Spinal cord (tissue), 10 donors: ENCODE measurements around the gene P3H3. TPM values are rescaled to one million over a fixed set of nuclear protein-coding genes. Genes with fewer than 3 reads are reported as not detected.

Experiments
- DNase-seq, 6 donors: peaks; one replicate each; pipeline versions ENCODE4 v3.0.0 to v3.0.0-alpha.2; 2013 to 2015; ENCODE audit warnings: low spot score in 6 of 6, low read depth in 4 of 6
- H3K27ac ChIP-seq: one replicate; pipeline ENCODE4 v1.5.1; 2013; ENCODE audit warnings: low read depth, low read length, control low read depth
- H3K27me3 ChIP-seq: one replicate; pipeline ENCODE4 v1.6.1; 2013; ENCODE audit warnings: low read length; ENCODE audit not compliant: control insufficient read depth, insufficient read depth
- H3K36me3 ChIP-seq: one replicate; pipeline ENCODE4 v1.6.1; 2013; ENCODE audit warnings: low read length; ENCODE audit not compliant: control insufficient read depth, insufficient read depth
- H3K4me1 ChIP-seq: one replicate; pipeline ENCODE4 v1.6.1; 2013; ENCODE audit warnings: low read length; ENCODE audit not compliant: control insufficient read depth, insufficient read depth
- H3K4me3 ChIP-seq: one replicate; pipeline ENCODE4 v1.5.1; 2013; ENCODE audit warnings: low read depth, low read length, control low read depth
- H3K9me3 ChIP-seq: one replicate; pipeline ENCODE4 v1.6.1; 2013; ENCODE audit warnings: low read length; ENCODE audit not compliant: control insufficient read depth, insufficient read depth
- WGBS: methylation state at CpG from one replicate; pipeline ENCODE4 v1.1.5; 2013; ENCODE audit warnings: missing lambda C conversion rate; ENCODE audit not compliant: insufficient coverage; 5-methylcytosine and 5-hydroxymethylcytosine counted together
- polyA plus RNA-seq, 2 donors: library from polyadenylated mRNA; unstranded; fragments of 120-200 nt; gene quantifications; one replicate each; pipeline ENCODE4 v1.2.1, GENCODE V29; 2013; ENCODE audit not compliant: insufficient read length in 2 of 2
- total RNA-seq, 2 donors: library from RNA; depleted of rRNA in 1 of 2; stranded (reverse); fragments of 120-200 nt in 1 of 2; fragments of >200 nt in 1 of 2; gene quantifications; one replicate each; pipeline versions ENCODE4 v1.2.3 to v1.2.4, GENCODE V29; 2013 to 2014
- donor health status: healthy.

Gene P3H3
- total and polyA plus RNA-seq, 4 donors: 22.7 to 42.3 (median 27.2) TPM

DNA sequence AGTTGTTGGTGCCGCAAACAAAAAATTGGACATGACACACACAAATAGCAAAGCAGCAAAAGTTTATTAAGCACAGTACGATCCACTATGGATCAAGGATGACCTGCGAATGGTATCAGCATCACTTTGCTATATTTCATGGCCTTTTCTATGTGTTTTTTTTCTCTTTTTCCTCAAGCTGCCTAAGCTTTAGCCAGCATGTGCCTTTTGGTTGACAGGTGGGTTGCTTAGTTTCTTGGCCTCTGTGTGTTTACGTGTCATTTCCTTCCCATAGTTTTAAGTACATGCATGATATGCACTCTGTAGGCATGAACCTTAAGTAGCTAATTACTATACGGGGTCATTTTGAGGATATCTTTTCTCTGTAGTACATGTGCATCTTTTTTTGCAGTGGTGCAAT, 29.1 kb upstream of the P3H3 start:
- Histone ChIP-seq H3K27ac (no peak overlapping the region), H3K4me3 (no peak overlapping the region), H3K36me3 (no peaks in the 10 kb centered on the region), H3K9me3 (no peaks in the 10 kb centered on the region), H3K27me3 (no peaks in the 10 kb centered on the region), H3K4me1 (no peaks in the 10 kb centered on the region)
- 100% methylated on average over 2 of the region's 5 CpGs for WGBS
- no peak for DNase-seq

DNA sequence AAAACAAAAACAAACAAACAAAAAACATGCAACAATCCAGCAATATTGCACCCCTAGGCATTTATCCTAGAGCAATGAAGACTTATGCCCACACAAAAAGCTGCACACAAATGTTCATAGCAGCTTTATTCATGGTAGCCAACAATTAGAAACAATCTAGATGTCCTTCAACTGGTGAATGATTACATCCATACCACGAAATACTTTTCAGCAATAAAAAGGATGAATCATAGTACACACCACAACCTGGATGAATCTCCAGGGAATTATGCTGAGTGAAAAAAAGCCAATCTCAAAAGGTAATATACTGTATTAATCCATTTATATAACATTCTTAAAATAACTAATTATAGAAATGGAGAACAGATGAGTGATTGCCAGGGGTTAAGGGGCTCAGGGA, 21.0 kb upstream of the P3H3 start:
- no peaks in the 10 kb centered on the region for H3K9me3 ChIP-seq
- H3K36me3 ChIP-seq: no peaks in the 10 kb centered on the region
- H3K27ac ChIP-seq: no peak overlapping the region
- no peaks in the 10 kb centered on the region for H3K4me1 ChIP-seq
- no peak for DNase-seq
- H3K4me3 ChIP-seq: no peak overlapping the region
- no peaks in the 10 kb centered on the region for H3K27me3 ChIP-seq
- no CpG with 5 or more reads among the region's 1 CpG for WGBS

DNA sequence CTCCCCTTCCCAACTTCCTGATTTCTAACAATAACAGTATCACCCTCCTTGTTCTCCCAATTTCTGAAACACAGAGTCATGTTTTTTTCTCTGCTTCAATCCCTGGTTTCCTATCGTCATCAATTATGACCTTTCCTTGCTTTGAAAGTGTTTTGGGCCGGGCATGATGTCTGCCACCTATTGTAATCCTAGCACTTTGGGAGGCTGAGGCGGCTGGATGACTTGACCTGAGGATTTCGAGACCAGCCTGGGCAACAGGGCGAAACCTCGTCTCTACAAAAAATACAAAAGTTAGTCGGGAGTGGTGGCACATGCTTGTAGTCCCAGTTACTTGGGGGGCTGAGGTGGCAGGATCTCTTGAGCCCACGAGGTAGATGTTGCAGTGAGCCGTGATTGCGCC, 19.2 kb upstream of the P3H3 start:
- H3K36me3 ChIP-seq: no peaks in the 10 kb centered on the region
- H3K4me1 ChIP-seq: no peaks in the 10 kb centered on the region
- no peak for DNase-seq
- H3K27me3 ChIP-seq: no peaks in the 10 kb centered on the region
- 58% methylated on average over 7 of the region's 10 CpGs for WGBS
- H3K4me3 ChIP-seq: no peak overlapping the region
- H3K9me3 ChIP-seq: no peaks in the 10 kb centered on the region
- H3K27ac ChIP-seq: no peak overlapping the region

GRCh38 chr12:6810758-6811157, 17.4 kb upstream of the P3H3 start:
- Histone ChIP-seq H3K27me3 (no peaks in the 10 kb centered on the region), H3K9me3 (no peaks in the 10 kb centered on the region), H3K4me3 (no peak overlapping the region), H3K4me1 (no peaks in the 10 kb centered on the region), H3K36me3 (no peaks in the 10 kb centered on the region), H3K27ac (no peak overlapping the region)
- WGBS: 60% methylated on average over 1 of the region's 1 CpG
- no peak for DNase-seq

DNA sequence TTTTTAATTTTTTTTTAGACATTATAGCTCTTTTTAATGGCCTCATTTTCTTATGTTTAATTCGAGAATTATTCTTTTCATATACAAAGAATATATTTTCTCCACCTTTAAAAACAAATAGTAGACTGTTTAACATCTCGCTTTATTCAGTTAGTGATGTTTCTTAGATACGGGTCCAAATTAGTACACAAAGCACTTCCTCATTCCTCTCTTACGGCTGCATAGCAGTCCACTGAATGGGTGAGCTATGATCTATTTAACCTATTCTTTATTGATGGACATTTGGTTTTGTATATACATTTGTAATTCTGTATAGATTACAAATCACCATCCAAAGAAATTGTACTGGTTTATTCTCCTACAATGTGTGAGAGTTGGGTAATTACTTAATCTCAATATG, 14.8 kb upstream of the P3H3 start:
- H3K4me1 ChIP-seq: peaks cover 6% of the 10 kb centered on the region
- DNase-seq: no peak
- H3K9me3 ChIP-seq: no peaks in the 10 kb centered on the region
- no peaks in the 10 kb centered on the region for H3K27me3 ChIP-seq
- no peak overlapping the region for H3K27ac ChIP-seq
- WGBS: no CpG with 5 or more reads among the region's 4 CpGs
- no peaks in the 10 kb centered on the region for H3K36me3 ChIP-seq
- no peak overlapping the region for H3K4me3 ChIP-seq

DNA sequence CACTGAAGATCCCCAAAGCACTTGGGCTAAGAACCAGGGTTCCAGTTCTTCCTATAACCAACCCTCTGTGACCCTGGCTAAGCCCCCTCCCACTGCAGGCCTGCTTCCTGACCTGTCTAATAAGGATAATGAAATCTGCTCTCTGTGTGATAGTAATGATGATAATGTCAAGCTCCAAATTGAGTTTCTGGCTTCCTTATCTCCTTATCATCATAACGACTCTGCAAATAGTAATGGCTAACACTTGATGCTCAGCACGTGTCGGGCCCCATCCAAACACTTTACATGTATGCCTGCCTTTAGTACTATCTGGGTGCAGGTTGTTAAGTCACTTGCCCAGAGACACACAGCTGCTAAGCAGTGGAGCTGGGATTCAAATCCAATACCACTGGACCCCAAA, 11.6 kb upstream of the P3H3 start:
- 94% methylated on average over 2 of the region's 3 CpGs for WGBS
- no peak overlapping the region for H3K4me3 ChIP-seq

DNA sequence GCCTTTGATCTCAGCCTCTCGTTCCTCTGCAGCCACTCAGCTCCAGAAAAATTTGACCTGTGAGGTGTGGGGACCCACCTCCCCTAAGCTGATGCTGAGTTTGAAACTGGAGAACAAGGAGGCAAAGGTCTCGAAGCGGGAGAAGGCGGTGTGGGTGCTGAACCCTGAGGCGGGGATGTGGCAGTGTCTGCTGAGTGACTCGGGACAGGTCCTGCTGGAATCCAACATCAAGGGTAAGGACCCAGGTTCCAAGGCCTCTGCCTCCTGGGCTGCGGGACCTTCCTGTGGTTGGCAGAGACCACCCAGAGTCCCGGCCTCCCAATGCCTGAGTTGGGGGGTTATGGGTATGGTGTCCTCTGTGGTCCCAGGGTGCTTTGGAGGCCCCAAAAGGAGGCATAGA, 11.1 kb upstream of the P3H3 start:
- H3K27ac ChIP-seq: no peak overlapping the region
- no peaks in the 10 kb centered on the region for H3K27me3 ChIP-seq
- H3K9me3 ChIP-seq: no peaks in the 10 kb centered on the region
- H3K4me3 ChIP-seq: no peak overlapping the region
- WGBS: 88% methylated on average over 8 of the region's 8 CpGs
- H3K36me3 ChIP-seq: no peaks in the 10 kb centered on the region
- no peak for DNase-seq
- peaks cover 40% of the 10 kb centered on the region for H3K4me1 ChIP-seq

More for the DNA sequence above, 11.6 kb upstream of the P3H3 start:
- H3K4me1 ChIP-seq: peaks cover 36% of the 10 kb centered on the region
- H3K27me3 ChIP-seq: no peaks in the 10 kb centered on the region
- no peak overlapping the region for H3K27ac ChIP-seq
- H3K36me3 ChIP-seq: no peaks in the 10 kb centered on the region
- H3K9me3 ChIP-seq: no peaks in the 10 kb centered on the region
- DNase-seq: no peak

DNA sequence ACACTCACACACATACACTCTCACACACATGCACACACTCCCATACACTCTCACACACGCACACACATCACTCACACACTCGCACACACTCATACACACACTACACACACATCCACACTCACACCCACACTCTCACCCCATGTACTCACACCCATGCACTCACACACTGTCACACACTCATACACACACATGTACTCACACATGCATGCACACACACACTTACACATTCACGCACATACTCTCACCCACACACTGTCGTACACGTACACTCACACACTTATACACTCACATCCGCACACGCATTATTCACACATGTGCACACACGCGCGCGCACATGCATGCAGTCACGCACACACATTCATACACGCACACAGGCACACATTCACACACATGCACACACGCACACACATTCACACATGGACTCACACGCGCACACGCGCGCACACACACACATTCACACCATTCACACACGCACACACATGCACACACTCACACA, 10.5 kb upstream of the P3H3 start:
- no peaks in the 10 kb centered on the region for H3K36me3 ChIP-seq
- no peak overlapping the region for H3K27ac ChIP-seq
- H3K4me1 ChIP-seq: peaks cover 47% of the 10 kb centered on the region
- no peak overlapping the region for H3K4me3 ChIP-seq
- 81% methylated on average over 18 of the region's 20 CpGs for WGBS
- no peaks in the 10 kb centered on the region for H3K27me3 ChIP-seq
- no peak for DNase-seq
- H3K9me3 ChIP-seq: no peaks in the 10 kb centered on the region

DNA sequence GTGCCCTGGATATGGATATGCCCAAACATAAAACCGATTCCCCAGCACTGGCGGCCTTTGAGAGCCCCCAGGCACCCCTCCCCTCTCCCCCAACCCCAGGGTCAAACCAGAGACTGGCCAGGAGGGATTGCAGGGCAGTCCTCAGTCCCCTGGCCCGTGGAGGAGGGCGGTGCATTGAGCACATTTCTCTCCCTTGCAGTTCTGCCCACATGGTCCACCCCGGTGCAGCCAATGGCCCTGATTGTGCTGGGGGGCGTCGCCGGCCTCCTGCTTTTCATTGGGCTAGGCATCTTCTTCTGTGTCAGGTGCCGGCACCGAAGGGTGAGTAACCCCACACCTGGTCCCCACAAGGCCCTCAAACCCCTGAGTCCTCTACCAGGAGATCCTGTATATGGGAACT, 10.0 kb upstream of the P3H3 start:
- Histone ChIP-seq H3K4me3 (no peak overlapping the region), H3K27ac (no peak overlapping the region), H3K4me1 (peaks cover 52% of the 10 kb centered on the region), H3K9me3 (no peaks in the 10 kb centered on the region), H3K36me3 (no peaks in the 10 kb centered on the region), H3K27me3 (no peaks in the 10 kb centered on the region)
- whole genome bisulfite sequencing: 47% methylated on average over 10 of the region's 10 CpGs
- DNase-seq: no peak

DNA sequence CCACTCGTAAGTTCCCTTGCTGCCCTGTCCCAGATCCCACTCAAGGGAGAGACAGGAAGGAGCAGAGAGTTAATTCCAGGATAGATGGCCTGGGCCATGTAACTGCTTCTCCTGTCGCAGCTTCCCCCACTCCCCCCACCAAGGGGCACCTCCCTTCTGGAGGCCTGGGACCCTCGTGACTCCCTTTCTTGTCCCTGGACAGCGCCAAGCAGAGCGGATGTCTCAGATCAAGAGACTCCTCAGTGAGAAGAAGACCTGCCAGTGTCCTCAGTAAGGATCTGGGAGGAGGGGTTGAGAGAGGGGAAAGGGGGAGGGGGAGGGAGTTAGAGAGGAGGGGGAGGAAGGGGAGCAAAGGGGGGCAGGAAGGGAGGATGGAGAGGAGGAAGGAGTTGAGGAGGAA, 9.6 kb upstream of the P3H3 start:
- no peak for DNase-seq
- Histone ChIP-seq H3K27me3 (no peaks in the 10 kb centered on the region), H3K36me3 (peaks cover 3% of the 10 kb centered on the region), H3K4me3 (no peak overlapping the region), H3K9me3 (no peaks in the 10 kb centered on the region), H3K4me1 (peaks cover 56% of the 10 kb centered on the region), H3K27ac (no peak overlapping the region)
- whole genome bisulfite sequencing: 83% methylated on average over 1 of the region's 5 CpGs
